ENCODE results near the gene AOPEP.

GRCh38 chr9:94995048-94995693 is 268.7 kb downstream of the AOPEP start:
- TF ChIP-seq CTCF (conservative IDR thresholded peaks at IDR 0.05 in 1 of 2, IDR thresholded peaks at IDR 0.05 in 1 of 2; ENCODE audit: extremely low read depth in 1 of 2, insufficient read depth in 1 of 2, low read depth in 1 of 2, low read length in 2 of 2) (no peak), EZH2 (IDR thresholded peaks at IDR 0.05; ENCODE audit: borderline replicate concordance, low read length) (no peak)

Measured in mammary epithelial cell (primary cell).